ENCODE measurements around the gene TMEM127.
A peak's percentile ranks its signal among the peaks of the same experiment; 100 is the strongest.

TMEM127 gene

DNA sequence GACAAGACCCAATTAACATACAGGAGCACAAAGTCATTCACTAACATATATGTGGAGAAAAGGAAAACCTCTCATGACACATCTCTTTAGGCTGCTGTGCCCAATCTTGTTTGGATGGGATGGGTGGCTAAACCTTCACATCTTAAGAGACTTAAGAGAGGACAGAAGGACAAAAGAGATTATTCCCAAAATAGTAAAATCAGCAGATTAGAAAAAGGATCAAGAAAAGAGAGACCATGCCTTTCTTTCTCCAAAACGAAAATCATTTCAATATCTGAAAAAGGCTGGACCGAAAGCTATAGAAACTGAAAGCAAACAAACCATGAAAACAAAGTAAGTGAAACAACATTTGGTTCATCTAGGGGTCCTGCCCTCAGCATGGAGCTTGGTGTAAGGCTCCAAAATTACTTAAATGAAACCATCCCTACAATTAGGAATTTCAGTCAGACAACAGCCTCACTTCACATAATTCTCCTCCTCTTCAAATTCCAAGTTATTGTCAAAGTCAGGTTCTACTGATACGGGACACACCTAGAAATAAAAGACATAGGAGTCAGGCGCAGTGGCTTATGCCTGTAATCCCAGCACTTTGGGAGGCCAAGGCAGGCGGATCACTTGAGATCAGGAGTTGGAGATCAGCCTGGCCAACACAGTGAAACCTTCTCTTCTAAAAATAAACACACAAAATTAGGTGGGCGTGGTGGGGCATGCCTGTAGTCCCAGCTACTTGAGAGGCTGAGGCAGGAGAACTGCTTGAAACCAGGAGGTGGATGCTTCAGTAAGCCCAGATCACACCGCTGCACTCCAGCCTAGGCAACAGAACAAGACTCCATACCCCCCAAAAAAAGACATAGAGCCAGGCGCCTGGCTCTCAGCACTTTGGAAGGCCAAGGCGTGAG is 62.4 kb downstream of the TMEM127 start:
- peak; percentile 74 for DNase-seq

DNA sequence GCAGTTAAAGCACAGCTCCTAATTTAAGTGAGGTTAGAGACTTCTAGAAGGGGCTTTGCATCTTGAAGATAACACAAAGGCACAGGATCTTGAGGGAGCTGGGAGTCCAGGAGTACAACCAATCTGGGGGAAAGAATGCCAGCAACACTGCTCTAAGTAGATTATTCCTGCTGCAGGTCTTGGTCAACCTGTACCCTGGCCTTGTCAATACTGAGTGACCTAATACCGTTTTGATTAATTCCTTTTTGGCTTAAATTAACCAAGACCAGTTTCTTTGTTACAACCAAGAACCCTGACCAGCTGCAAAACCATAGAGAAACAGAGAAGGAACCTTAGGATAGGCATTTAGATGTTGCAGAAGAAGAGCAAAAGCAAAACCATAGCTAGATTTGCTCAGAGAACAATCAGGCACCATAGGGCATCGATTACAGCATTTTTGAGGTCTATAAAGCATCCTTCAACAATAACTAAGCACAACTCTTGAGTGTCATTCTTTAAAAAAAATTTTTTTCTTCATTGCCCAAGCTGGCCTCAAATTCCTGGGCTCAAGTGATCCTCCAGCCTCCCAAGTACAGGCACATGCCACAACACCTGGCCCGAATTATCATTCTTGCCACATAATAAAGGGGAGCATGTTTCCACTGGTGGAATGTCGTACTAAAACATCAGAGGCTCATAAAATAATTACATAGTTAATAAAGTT is 63.5 kb downstream of the TMEM127 start:
- DNase-seq, result peak; percentile 17

- DNase-seq, result no peak
Observed at GRCh38 chr2:96201338-96201737, 64.5 kb downstream of the TMEM127 start.

- no peak for DNase-seq
Observed at GRCh38 chr2:96198921-96199320, 66.9 kb downstream of the TMEM127 start.
